ENCODE results near the gene KIF7. TPM values are rescaled to one million over a fixed set of nuclear protein-coding genes. Genes with fewer than 3 reads are reported as not detected.

The KIF7 gene
- total and polyA plus RNA-seq, 2 of the 4 experiments (the other 2 are of a cell fraction): 5.0 to 9.0 TPM

DNA sequence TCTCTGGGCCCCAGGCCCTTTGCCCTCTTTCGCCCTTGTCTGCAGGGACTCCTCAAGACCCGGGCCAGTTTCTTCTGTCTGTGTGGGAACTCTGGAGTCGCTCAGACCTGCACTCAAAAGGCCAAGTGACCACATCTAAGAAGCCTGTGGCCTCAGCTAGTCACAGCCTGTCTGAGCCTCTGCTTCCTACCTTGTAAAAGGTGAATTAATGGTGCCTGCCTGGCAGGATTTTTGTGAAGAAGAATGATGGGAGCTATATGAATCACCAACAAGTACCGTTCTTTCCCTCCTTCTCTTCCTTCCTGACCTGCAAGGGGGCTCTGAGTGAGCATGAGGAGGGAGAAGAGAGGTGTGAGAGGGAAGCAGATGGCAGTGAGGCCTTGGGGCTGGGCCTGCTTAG lies 16.4 kb upstream of the KIF7 start:
- Histone ChIP-seq H2AFZ (replicated peaks; ENCODE audit: low read length, poor library complexity) (no peak overlapping the region), H3K36me3 (ENCODE audit: control insufficient read depth, insufficient read depth, low read length) (no peaks in the 10 kb centered on the region), H2BK120ac (ENCODE audit: low read depth, low read length) (no peak overlapping the region), H2BK20ac (ENCODE audit: low read depth, low read length) (no peak overlapping the region), H4K5ac (ENCODE audit: low read depth, low read length) (no peak overlapping the region), H3K9me3 (ENCODE audit: control insufficient read depth, insufficient read depth, low read length) (no peaks in the 10 kb centered on the region), H2BK5ac (ENCODE audit: low read depth, low read length, poor library complexity, severe bottlenecking) (no peak overlapping the region), H3K4me3 (ENCODE audit: insufficient read depth, low read depth, low read length) (no peak overlapping the region), H3K23ac (ENCODE audit: low read depth, low read length) (no peak overlapping the region), H3K9ac (ENCODE audit: low read depth, low read length) (no peak overlapping the region), H3K9me1 (ENCODE audit: insufficient read depth, low read length) (0 out of 2 replicates have a peak, but pooled peaks cover 2% of the 10 kb centered on the region), H4K8ac (ENCODE audit: low read depth in 2 of 2, low read length in 2 of 2) (no peak overlapping the region), H3K4me1 (ENCODE audit: control insufficient read depth, insufficient read depth, low read length) (no peaks in the 10 kb centered on the region), H2AK5ac (ENCODE audit: low read depth, low read length) (no peak overlapping the region), H3K27ac (ENCODE audit: insufficient read depth, low read length) (no peak overlapping the region), H2AK9ac (replicated peaks; ENCODE audit: low read depth, low read length, poor library complexity) (no peak overlapping the region), H3K18ac (ENCODE audit: low read depth, low read length) (no peak overlapping the region), H4K91ac (ENCODE audit: insufficient read depth, low read depth, low read length) (no peak overlapping the region), H3K79me1 (ENCODE audit: low read depth in 1 of 2, low read length in 2 of 2) (no peaks in the 10 kb centered on the region), H3K4me2 (ENCODE audit: low read depth, low read length) (no peak overlapping the region), H4K20me1 (ENCODE audit: insufficient read depth, low read length) (no peaks in the 10 kb centered on the region), H2BK15ac (ENCODE audit: low read depth, low read length) (no peak overlapping the region), H3K14ac (replicated peaks; ENCODE audit: low read depth, low read length) (no peak overlapping the region), H3K56ac (ENCODE audit: extremely low read depth, insufficient read depth, low read length) (no peak overlapping the region), H3K4ac (ENCODE audit: low read depth, low read length) (no peak overlapping the region), H3K27me3 (ENCODE audit: control insufficient read depth, insufficient read depth, low read length) (no peaks in the 10 kb centered on the region)
- dilution Hi-C loops (cut with HindIII; ENCODE audit: low sequenced_read_pairs, unreplicated experiment) (no loop called here), intact Hi-C loops (cut with micrococcal nuclease) (no loop called here), in situ Hi-C loops (cut with MboI; ENCODE audit: low sequenced_read_pairs) (no loop called here)
- TF ChIP-seq FOS (IDR thresholded peaks at IDR 0.05; ENCODE audit: low read depth, low read length) (no peak), NFE2L2 (IDR thresholded peaks at IDR 0.05; ENCODE audit: low read depth, low read length) (no peak), SMC3 (IDR thresholded peaks at IDR 0.05; ENCODE audit: low read depth, low read length) (no peak), CEBPB (IDR thresholded peaks at IDR 0.05; ENCODE audit: low read depth, low read length) (no peak), RAD21 (IDR thresholded peaks at IDR 0.05; ENCODE audit: low read length) (no peak), MXI1 (IDR thresholded peaks at IDR 0.05; ENCODE audit: borderline replicate concordance, low read depth, low read length) (no peak), USF2 (IDR thresholded peaks at IDR 0.05; ENCODE audit: low read depth, low read length) (no peak), MAZ (IDR thresholded peaks at IDR 0.05; ENCODE audit: borderline replicate concordance, low read depth, low read length) (no peak), BHLHE40 (IDR thresholded peaks at IDR 0.05; ENCODE audit: low read depth, low read length) (no peak), MAFK (IDR thresholded peaks at IDR 0.05; ENCODE audit: low read depth, low read length) (no peak), POLR2A (IDR thresholded peaks at IDR 0.05; ENCODE audit: low read depth, low read length) (no peak)
- TF ChIP-seq, protein P1, sequence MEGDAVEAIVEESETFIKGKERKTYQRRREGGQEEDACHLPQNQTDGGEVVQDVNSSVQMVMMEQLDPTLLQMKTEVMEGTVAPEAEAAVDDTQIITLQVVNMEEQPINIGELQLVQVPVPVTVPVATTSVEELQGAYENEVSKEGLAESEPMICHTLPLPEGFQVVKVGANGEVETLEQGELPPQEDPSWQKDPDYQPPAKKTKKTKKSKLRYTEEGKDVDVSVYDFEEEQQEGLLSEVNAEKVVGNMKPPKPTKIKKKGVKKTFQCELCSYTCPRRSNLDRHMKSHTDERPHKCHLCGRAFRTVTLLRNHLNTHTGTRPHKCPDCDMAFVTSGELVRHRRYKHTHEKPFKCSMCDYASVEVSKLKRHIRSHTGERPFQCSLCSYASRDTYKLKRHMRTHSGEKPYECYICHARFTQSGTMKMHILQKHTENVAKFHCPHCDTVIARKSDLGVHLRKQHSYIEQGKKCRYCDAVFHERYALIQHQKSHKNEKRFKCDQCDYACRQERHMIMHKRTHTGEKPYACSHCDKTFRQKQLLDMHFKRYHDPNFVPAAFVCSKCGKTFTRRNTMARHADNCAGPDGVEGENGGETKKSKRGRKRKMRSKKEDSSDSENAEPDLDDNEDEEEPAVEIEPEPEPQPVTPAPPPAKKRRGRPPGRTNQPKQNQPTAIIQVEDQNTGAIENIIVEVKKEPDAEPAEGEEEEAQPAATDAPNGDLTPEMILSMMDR (conservative IDR thresholded peaks at IDR 0.05; ENCODE audit: low read depth, low read length): no peak
- WGBS, 2 experiments (ENCODE audit: extremely low coverage in 2 of 2, insufficient read length in 1 of 2): 83% methylated on average over 2 of the region's 4 CpGs; no CpG with 5 or more reads in 1 of the 2 experiments
- ChIA-PET POLR2A (ENCODE audit: unreplicated experiment) (no interaction called here), CTCF (no interaction called here)
- no TSS peak for BruUV-seq (replicated peaks)
- DNase-seq (no peak), ATAC-seq (ENCODE audit: low read depth) (no peak)
